K562 (cell line): ENCODE results near the gene PGS1. TPM values are rescaled to one million over a fixed set of nuclear protein-coding genes. Genes with fewer than 3 reads are reported as not detected.

Experiments
- CCNT2 ChIP-seq: IDR thresholded peaks from 2 replicates; pipeline ENCODE4 v1.6.1; 2011; ENCODE audit warnings: borderline replicate concordance, low read depth, mild to moderate bottlenecking, moderate library complexity, mixed read lengths, low read length; ENCODE audit not compliant: insufficient read length; ENCODE audit errors: extremely low read depth
- DIDO1 ChIP-seq: fragments of 450-650 bp; IDR thresholded peaks from 2 replicates; pipeline ENCODE4 v1.6.1; 2016; ENCODE audit warnings: low read depth, missing biosample characterization, missing genetic modification characterization
- FOXP4 ChIP-seq: sonication (generic); formaldehyde crosslinking; IDR thresholded peaks from 2 replicates; pipeline ENCODE4 v1.8.0; 2022; ENCODE audit warnings: mild to moderate bottlenecking, missing genetic modification reagents, borderline replicate concordance
- KDM5B ChIP-seq: fragments of 200-600 bp; sonication (generic); IDR thresholded peaks from 2 replicates; pipeline ENCODE4 v1.6.1; 2012; ENCODE audit warnings: low read depth, mild to moderate bottlenecking, moderate library complexity, low read length, control low read depth, inconsistent platforms; ENCODE audit not compliant: insufficient replicate concordance
- L3MBTL2 ChIP-seq: fragments of 450-650 bp; IDR thresholded peaks from 2 replicates; pipeline ENCODE4 v1.6.1; 2016; ENCODE audit warnings: mild to moderate bottlenecking, moderate library complexity
- MYC ChIP-seq, 2 experiments: fragments of 250-450 bp in 1 of 2; sonication (Bioruptor Pico) in 1 of 2; IDR thresholded peaks; 2 replicates each; pipeline versions ENCODE4 v1.5.1 to v1.6.1; 2012 to 2021; ENCODE audit warnings: low read depth in 2 of 2, borderline replicate concordance in 1 of 2, improper control_type of control experiment in 1 of 2, low read length in 1 of 2, mild to moderate bottlenecking in 1 of 2, moderate library complexity in 1 of 2
- PCBP1 ChIP-seq: fragments of 200-400 bp; formaldehyde crosslinking; IDR thresholded peaks from 2 replicates; pipeline ENCODE4 v1.6.1; 2018; ENCODE audit warnings: mild to moderate bottlenecking, low read depth, low read length; ENCODE audit not compliant: poor library complexity, severe bottlenecking
- ZBTB40 ChIP-seq, 2 experiments: fragments of 450-650 bp in 1 of 2; sonication (generic) in 1 of 2; formaldehyde crosslinking in 1 of 2; IDR thresholded peaks; 2 replicates each; pipeline versions ENCODE4 v1.7.1 to v1.9.0; 2016 to 2022; ENCODE audit warnings: inconsistent platforms in 1 of 2, mild to moderate bottlenecking in 1 of 2, missing genetic modification reagents in 1 of 2
- ZNF639 ChIP-seq, 2 experiments: fragments of 200-800 bp in 1 of 2; sonication (Bioruptor generic) in 1 of 2; sonication (generic) in 1 of 2; formaldehyde crosslinking in 1 of 2; IDR thresholded peaks in 1 of 2; conservative IDR thresholded peaks in 1 of 2; 2 replicates each; pipeline versions ENCODE4 v1.5.0 to v1.6.1; 2016 to 2020; ENCODE audit warnings: missing compliant biosample characterization in 1 of 2, missing genetic modification characterization in 1 of 2, missing genetic modification reagents in 1 of 2
- ZNF644 ChIP-seq: fragments of 200-800 bp; sonication (Bioruptor generic); IDR thresholded peaks from 2 replicates; pipeline ENCODE4 v1.6.1; 2016; ENCODE audit warnings: low read depth, missing genetic modification characterization, missing compliant biosample characterization
- polyA plus RNA-seq, 8 experiments: library from polyadenylated mRNA; depleted of rRNA in 4 of 8; stranded (reverse) in 5 of 8; unstranded in 3 of 8; fragments of >200 nt; fragmentation: Nextera tagmentation in 2 of 8; fragmentation: Illumina TruSeq in 1 of 8; extraction: Ambion mirVana in 2 of 8; extraction: Trizol in 1 of 8; gene quantifications; 2 replicates each; pipeline versions ENCODE4 v1.2.1 to v1.2.3, GENCODE V29; 2011 to 2014; ENCODE audit warnings: inconsistent platforms in 1 of 8, missing spikeins in 1 of 8
- total RNA-seq, 7 experiments: library from RNA; depleted of rRNA in 6 of 7; stranded (reverse); fragments of >200 nt in 6 of 7; fragmentation: Illumina TruSeq in 2 of 7; extraction: Trizol in 2 of 7; gene quantifications; 2 replicates each; pipeline versions ENCODE4 v1.2.1 to v1.2.3, GENCODE V29; 2011 to 2021; ENCODE audit warnings: low replicate concordance in 1 of 7

PGS1 gene
- total and polyA plus RNA-seq, 9 of the 15 experiments (the other 6 are each of a cell fraction or from before 2014, with no cell fraction given), result 1.3 to 39.4 (median 22.3) TPM

GRCh38 chr17:78378225-78379130, at the start of gene PGS1 (continued):
- TF ChIP-seq ZBTB40 (IDR thresholded peaks at IDR 0.05) (peak; percentile 100), ZBTB40 (CRISPR knock-in tag; IDR thresholded peaks at IDR 0.05) (peak; percentile 100), FOXP4 (CRISPR knock-in tag) (peak; percentile 57; the same call in 1 of the 2 replicates), ZNF639 (CRISPR knock-in tag; conservative IDR thresholded peaks at IDR 0.05 in 1 of 2, IDR thresholded peaks at IDR 0.05 in 1 of 2) (peak in 1 of 2 experiments; percentile 48; a peak in 1 of 4 replicates), ZNF644 (tag) (no peak), CCNT2 (peak; percentile 62), DIDO1 (peak; percentile 83), L3MBTL2 (peak; percentile 18; the same call in 1 of the 2 replicates), KDM5B (no peak), PCBP1 (peak; percentile 89), MYC (IDR thresholded peaks at IDR 0.05; ENCODE audit: low read depth, low read length) (peak; percentile 56; the same call in 1 of the 2 replicates), MYC (CRISPR knock-in tag; IDR thresholded peaks at IDR 0.05; ENCODE audit: borderline replicate concordance, low read depth) (peak; percentile 64; the same call in 1 of the 2 replicates)
